HG03439 (cell line): ENCODE results near the gene PRKCZ.

Experiments used
- ATAC-seq: cut with Tn5 transposase; IDR thresholded peaks from one replicate; pipeline ENCODE4 v1.9.1; 2021; ENCODE audit warnings: mild to moderate bottlenecking, moderate library complexity; ENCODE audit not compliant: unreplicated experiment

Gene PRKCZ

DNA sequence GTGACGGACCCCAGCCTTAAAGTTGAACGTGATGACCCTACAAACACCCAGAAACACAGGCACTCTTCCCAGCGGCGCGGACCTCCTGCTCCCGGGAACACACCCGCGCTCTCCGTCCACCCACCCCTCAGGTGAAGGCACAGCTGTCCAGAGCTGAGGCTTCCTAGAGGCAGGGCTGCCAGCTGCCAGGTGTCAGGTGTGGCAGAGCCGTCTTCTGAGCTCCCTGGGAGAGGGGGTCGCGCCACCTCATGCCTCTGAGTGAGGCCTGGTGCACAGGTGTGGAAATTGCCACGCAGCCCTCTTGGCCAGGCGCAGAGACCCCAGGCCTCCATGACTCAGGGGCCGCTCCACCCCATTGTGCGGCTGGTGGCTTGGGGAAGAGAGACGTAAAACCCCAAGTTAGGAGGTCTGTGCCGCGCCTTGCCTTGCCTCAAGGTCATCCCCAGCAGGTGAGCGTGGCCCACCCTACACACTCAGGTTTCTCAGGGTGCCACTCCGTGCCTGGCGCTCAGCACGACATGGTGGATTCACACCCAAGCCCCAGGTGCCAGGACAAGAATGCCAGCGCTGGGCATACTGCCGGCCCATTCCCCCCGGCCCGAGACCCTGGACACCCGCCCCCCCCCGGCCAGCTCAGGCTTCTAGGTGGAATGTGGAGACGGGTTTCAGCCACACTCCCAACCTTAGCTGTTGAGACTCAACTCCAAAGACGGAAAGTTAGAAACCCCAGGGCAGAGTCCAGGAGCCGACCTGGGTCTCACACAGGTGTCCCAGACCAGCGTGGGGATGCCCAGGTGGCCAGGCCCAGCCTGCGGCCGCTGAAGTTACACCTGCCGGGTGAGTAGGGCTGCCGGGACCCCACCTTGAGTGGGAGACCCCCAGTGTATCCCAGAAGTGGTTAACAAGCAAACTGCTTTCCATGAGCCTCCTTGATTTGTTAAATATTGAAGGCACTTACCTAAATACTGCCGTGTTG lies 136.0 kb downstream of the PRKCZ start:
- ATAC-seq: no peak

GRCh38 chr1:2186901-2187300 lies 136.7 kb downstream of the PRKCZ start:
- ATAC-seq: no peak

DNA sequence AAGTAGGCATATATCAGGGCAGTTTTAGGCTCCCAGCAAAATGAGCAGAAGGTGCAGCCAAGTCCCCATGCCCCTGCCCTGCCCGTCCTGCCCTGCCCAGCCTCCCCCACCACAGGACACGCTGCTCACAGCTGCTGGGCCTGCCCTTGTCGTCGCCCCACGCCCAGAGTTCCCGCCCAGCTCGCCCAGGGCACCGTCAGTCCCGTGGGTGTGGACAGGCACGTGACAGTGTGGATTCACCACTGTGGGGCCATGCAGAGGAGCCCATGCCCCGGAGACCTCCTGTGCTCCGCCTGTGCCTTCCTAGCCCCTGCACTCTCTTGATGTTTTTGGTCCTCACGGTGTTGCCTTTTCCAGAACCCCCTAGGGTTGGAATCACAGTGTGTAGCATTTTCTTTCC lies 137.4 kb downstream of the PRKCZ start:
- ATAC-seq: no peak

DNA sequence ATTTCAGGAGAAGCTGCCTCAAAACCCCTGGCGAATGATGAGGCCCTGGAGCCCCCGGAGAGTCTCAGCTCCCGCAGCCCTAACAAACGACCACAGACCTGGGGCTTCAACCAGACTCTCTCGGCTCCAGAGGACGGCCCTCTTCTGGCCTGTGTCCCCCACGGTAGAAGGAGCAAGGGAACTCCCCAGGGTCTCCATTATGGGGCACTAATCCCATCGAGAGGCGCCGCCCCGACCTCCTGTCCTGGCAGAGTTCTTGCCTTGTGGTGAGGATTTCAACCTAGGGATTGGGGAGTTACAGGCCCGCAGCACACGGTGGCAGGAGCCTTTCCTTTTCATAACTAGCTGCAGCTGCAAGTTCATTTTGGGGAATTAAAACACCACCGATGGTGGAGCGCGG lies 138.1 kb downstream of the PRKCZ start:
- no peak for ATAC-seq

- ATAC-seq: no peak
Measured at GRCh38 chr1:2189459-2190425, 139.5 kb downstream of the PRKCZ start.

- ATAC-seq: no peak
Measured at GRCh38 chr1:2190491-2190976, 140.3 kb downstream of the PRKCZ start.

- ATAC-seq: no peak
Measured at GRCh38 chr1:2192031-2192995, 142.1 kb downstream of the PRKCZ start.

DNA sequence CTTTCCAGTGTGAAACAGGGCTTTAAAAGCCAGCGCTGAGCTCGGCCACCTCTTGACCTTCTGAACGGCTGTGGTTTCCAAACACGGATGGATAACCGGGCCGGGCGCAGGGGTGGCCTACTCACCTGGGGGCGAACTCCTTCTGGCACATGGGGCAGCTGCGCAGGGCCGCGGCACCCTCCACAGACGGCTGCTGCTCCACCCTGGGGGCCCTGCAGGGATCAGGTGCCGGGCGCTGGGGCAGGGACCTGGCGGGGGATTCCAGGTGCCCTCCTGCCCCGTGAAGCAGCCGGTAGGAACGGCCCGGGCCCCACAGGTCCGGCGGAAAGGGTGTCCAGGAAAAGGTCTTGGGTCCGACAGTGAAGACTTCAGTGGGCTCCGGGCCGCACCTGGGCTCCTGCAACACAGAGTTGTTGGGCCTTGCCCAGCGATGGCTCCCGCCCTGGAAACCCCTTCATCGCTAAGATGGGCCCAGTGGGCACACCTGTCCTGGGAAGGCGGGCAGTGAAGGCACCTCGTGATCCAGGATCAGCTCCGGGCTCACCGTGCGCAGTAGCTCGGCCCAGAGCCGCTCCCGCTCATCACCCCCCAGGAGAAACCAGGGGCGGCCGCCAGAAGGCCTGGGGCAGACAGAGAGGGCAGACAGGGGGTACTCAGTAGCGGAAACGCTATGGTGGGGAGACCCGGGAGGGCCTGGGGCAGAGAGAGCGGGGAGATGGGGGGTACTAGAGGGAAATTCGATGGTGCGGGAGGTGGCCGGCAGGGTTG lies 143.5 kb downstream of the PRKCZ start:
- ATAC-seq: no peak

- peak; percentile 43 for ATAC-seq
Measured at GRCh38 chr1:2194319-2194897, 144.2 kb downstream of the PRKCZ start, which contains the start of gene FAAP20. Gene FAAP20 (minus strand): TSS chr1:2194772. CDS start chr1:2194749, 23 bp downstream.

DNA sequence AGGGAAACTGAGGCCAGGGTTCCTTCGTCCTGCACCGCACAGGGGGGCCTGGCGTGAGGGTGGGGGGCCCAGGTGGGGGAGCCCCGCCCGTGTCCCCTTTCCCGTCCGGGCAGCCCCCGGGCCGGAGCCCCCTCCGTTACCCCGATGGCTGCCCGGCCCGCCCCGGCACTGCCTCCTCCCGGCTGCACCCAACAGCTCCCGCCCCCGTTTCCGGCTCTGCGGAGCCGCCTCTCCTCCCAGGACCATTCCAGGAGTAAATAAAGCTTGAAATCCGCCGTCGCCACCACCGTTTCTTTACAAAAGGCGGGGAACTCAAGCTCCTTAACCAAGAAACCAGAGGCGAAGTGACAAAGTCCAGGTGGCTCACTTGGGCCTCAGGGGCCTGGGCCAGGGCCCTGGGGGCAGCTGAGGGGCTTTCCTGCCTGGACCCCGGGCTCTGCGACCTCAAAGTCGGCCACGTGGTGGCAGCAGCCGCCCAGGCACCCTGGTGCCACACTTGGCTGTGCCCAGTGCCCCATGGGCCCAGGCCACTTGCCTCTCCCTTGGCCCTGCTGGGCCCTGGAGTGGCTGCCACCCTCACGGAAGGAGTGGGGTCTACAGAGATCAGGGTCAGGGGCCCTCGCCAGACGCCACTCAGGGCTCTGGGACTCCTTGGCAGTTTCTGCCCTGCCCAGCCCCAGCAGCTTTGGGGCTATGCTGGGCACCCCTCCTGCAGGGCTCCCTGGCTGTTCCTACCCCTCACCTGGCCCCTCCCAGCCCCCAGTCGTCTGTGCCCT lies 144.9 kb downstream of the PRKCZ start:
- peak; percentile 61 for ATAC-seq

DNA sequence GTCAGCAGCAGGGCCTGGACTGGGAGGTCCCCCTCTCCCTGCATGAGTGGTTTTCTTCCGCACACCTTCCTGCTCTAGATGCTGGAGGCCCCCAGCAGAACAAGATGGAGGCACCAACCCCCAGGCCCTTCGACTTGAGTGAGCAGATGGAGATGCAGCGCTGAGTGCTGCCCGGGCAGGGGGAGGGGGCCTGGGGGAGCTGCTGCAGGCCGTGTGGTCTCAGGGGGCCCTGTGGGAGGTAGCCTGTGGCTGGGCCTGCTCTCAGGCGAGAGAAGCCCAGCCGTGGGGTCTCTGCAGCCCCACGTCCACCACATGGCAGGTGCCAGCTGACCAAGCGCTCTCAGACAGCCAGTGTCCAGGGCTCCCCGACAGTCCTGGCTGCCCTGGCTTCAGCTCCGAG lies 145.6 kb downstream of the PRKCZ start:
- ATAC-seq: no peak

- no peak for ATAC-seq
Measured at GRCh38 chr1:2196901-2197638, 146.9 kb downstream of the PRKCZ start.

- ATAC-seq: no peak
Measured at GRCh38 chr1:2197707-2198165, 147.5 kb downstream of the PRKCZ start.

GRCh38 chr1:2198571-2198970 lies 148.4 kb downstream of the PRKCZ start:
- no peak for ATAC-seq

DNA sequence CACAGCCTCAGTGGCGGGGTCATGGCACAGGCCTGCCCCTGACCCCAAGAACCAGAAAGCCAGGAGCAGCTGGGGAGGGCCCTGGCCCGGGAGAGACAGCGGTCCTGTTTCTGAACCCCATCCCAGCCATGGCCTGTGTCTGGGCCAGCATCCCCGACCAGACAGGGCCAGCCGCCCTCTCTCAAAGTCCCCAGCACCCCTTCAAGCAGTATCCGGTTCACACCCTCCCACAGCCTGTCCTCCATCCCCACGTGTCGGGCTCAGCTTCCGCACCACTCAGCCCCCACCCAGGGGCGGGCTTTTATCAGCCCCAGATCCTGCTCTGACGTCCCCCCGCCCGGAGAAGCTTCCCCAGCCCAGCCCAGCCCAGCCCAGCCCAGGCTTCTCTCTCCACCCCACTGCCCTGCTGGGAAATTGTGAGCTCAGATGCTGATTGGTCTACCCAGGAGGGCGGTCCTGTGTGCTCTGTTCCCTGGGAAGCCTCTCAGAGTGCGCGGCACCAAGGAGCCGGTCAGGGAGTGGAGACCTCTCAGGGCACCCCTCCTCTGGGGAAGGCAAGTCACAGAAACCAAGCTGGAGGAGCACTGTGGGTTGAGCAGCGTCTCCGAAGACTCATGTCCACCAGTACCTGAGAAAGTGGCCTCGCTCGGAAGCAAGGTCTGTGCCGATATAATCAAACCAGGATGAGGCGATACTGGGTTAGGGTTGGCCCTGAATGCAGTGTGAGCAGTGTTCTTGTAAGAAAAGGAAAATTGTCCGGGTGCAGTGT lies 149.0 kb downstream of the PRKCZ start:
- ATAC-seq: no peak

- no peak for ATAC-seq
Measured at GRCh38 chr1:2200308-2200943, 150.2 kb downstream of the PRKCZ start.
